Mononuclear cell (primary cell): ENCODE results near the gene TRIM26. TPM values are rescaled to one million over a fixed set of nuclear protein-coding genes. Genes with fewer than 3 reads are reported as not detected.
"Not testable (repeated sequence)": the region's sequence is repeated elsewhere in the genome, so short reads cannot be mapped to it uniquely, and the experiment has no call there.

Source experiments
- H3K27me3 ChIP-seq: 2 replicates; pipeline ENCODE4 v1.6.0; 2011; ENCODE audit warnings: low read length, control low read depth; ENCODE audit not compliant: insufficient read depth
- H3K4me1 ChIP-seq: 2 replicates; pipeline ENCODE4 v1.5.1; 2011; ENCODE audit warnings: mild to moderate bottlenecking, low read length, control low read depth; ENCODE audit not compliant: insufficient read depth
- H3K4me3 ChIP-seq: 2 replicates; pipeline ENCODE4 v1.5.1; 2011; ENCODE audit warnings: mild to moderate bottlenecking, low read length, moderate library complexity
- H3K9me3 ChIP-seq: 2 replicates; pipeline ENCODE4 v1.5.1; 2011; ENCODE audit warnings: low read depth, mild to moderate bottlenecking, control low read depth, low read length
- total RNA-seq: library from RNA; depleted of rRNA; stranded (reverse); fragments of >200 nt; gene quantifications from one replicate; pipeline ENCODE4 v1.2.3, GENCODE V29; 2012

The TRIM26 gene
- total RNA-seq, 1 donor: 28.8 TPM

DNA sequence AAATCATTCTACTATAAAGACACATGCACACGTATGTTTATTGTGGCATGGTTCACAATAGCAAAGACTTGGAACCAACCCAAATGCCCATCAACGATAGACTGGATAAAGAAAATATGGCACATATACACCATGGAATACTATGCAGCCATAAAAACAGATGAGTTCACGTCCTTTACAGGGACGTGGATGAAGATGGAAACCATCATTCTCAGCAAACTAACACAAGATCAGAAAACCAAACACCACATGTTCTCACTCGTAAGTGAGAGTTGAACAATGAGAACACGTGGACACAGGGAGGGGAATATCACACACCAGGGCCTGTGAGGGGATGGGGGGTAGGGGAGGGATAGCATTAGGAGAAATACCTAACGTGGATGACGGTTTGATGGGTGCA, 73.0 kb downstream of the TRIM26 start:
- H3K4me1 ChIP-seq, H3K9me3 ChIP-seq, H3K4me3 ChIP-seq: not testable (repeated sequence)
- H3K27me3 ChIP-seq: peaks cover 24% of the 10 kb centered on the region

DNA sequence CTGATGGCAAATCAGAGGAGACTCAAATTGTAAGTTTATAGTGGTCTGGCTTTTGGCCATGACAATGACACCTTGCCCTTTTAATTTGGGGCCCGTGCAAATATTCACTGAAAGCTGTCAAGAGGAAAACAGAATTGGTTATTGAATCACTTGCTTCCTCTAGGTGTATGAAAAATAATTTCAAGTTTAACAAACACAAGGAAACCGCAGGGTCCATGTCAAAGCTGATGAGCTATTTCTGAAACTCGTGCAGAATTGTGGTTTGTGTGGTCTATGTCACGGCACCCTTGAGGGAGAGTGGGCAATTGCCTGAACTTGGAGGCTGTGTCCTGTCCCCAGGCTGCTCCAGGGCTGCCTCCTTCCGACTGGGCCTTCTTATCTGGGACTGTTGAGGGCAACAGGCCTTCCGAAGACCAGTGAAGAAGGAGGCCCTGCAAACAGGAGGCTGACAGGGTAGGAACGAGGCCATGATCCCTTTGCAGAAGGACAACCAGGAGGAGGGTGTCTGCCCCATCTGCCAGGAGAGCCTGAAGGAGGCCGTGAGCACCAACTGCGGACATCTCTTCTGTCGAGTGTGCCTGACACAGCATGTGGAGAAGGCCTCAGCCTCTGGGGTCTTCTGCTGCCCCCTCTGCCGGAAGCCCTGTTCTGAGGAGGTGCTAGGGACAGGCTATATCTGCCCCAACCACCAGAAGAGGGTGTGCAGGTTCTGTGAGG, 76.5 kb downstream of the TRIM26 start:
- no peaks in the 10 kb centered on the region for H3K9me3 ChIP-seq
- no peaks in the 10 kb centered on the region for H3K4me1 ChIP-seq
- no peak overlapping the region for H3K4me3 ChIP-seq
- peaks cover 20% of the 10 kb centered on the region for H3K27me3 ChIP-seq

DNA sequence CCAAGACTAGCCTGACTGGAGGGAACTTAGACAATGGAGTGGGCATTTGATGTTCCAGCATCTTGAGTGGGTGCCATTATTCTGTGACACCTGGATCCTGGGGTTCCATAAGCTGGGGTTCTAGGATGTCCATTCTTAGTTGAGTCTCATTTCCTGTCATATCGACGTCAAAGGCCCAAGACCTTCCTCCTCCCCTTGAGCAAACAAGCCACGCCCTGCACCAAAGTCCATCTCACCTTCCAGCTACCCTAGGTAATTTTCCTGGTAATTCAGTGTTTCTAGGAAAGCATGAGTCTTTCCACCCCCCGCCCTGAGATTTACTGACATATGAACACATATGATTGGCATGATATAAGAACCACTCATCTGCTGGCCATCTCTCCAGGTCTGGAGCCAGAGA, 77.4 kb downstream of the TRIM26 start, which contains the start of gene TRIM40:
TRIM40 (plus strand) TSS at position 384 of the 400 bp plus-strand sequence. CDS start 897 bp downstream, outside the sequence.
- peaks cover 2% of the 10 kb centered on the region for H3K4me1 ChIP-seq
- no peak within 1 kb of the TSS for H3K4me3 ChIP-seq
- H3K27me3 ChIP-seq: peaks cover 15% of the 10 kb centered on the region
- H3K9me3 ChIP-seq: no peaks in the 10 kb centered on the region

DNA sequence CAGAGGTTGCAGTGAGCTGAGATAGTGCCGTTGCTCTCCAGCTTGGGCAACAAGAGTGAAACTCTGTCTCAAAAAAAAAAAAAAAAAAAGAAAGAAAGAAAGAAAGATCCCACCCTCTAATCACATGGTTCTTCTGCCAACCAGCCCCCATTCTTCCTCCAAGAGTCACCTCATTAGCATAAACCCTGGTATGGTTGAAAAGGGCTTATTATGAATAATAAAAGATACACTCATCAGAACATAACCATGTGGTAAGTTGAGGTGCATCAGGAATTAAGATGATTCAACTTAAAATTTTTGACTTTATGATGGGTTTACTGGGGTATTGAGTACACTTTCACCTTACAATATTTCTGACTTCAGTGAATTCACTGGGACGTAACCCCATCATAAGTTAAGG, 78.1 kb downstream of the TRIM26 start:
- no peak overlapping the region for H3K4me3 ChIP-seq
- H3K27me3 ChIP-seq: peaks cover 20% of the 10 kb centered on the region
- no peaks in the 10 kb centered on the region for H3K9me3 ChIP-seq
- H3K4me1 ChIP-seq: peaks cover 6% of the 10 kb centered on the region

Other genes with a start within 250 kb of the TRIM26 start
- 11.4 TPM for gene POLR1H, start 152.1 kb downstream of the TRIM26 start, total RNA-seq
- 29.0 TPM for gene PPP1R11, start 146.2 kb downstream of the TRIM26 start, total RNA-seq
- not detected for gene RNF39, start 137.6 kb downstream of the TRIM26 start, total RNA-seq
- 0.10 TPM for gene TRIM31, start 100.3 kb downstream of the TRIM26 start, total RNA-seq
- 1.4 TPM for gene TRIM40, start 77.3 kb downstream of the TRIM26 start, total RNA-seq
- gene TRIM10, start 52.2 kb downstream of the TRIM26 start, total RNA-seq: 0.21 TPM
- not detected for gene TRIM15, start 49.9 kb downstream of the TRIM26 start, total RNA-seq
- 21.5 TPM for gene TRIM39, start 113.5 kb upstream of the TRIM26 start, total RNA-seq
- gene RPP21, start 131.8 kb upstream of the TRIM26 start, total RNA-seq: 16.0 TPM